HepG2 (cell line): Measurements from ENCODE around the gene SGCG. TPM values are rescaled to one million over a fixed set of nuclear protein-coding genes. Genes with fewer than 3 reads are reported as not detected.

ENCODE experiments used
- ATAC-seq: fragments of 200-7000 bp; cut with Tn5 transposase; 3 replicates; pipeline ENCODE4 v1.9.1; 2020; ENCODE audit warnings: mild to moderate bottlenecking, moderate library complexity
- Bru-seq: library from RNA; stranded (reverse); fragments of 400-500 nt; gene quantifications from one replicate; lab custom pipeline; 2021; lab: Mats Ljungman, UMichigan
- BruChase-seq, 2 experiments: library from RNA; stranded (reverse); fragments of 400-500 nt; gene quantifications; one replicate each; lab custom pipeline; 2021; lab: Mats Ljungman, UMichigan
- BruUV-seq: library from RNA; stranded (reverse); fragments of 400-500 nt; replicated peaks from 2 replicates; lab custom pipeline; 2021; lab: Mats Ljungman, UMichigan
- CTCF ChIA-PET: fragments of 300-600 bp; formaldehyde crosslinking; extraction: SDS; loops from one replicate; lab custom pipeline; 2021; ENCODE audit warnings: low total read pairs, inconsistent platforms, low intra/inter-chr PET ratio; lab: Yijun Ruan, JAX
- POLR2A ChIA-PET: fragments of 350-600 bp; sonication (Branson Sonifier 250); formaldehyde crosslinking; loops from one replicate; lab custom pipeline; 2020; ENCODE audit warnings: antibody characterized with exemption, inconsistent platforms; lab: Yijun Ruan, JAX
- DNase-seq: peaks from one replicate; pipeline ENCODE4 v3.0.0-alpha.2; 2015; ENCODE audit warnings: low spot score
- FAIRE-seq: peaks from 3 replicates; lab custom pipeline; 2011; peaks lifted over from hg19 to GRCh38; lab: Jason Lieb, UNC
- H2AFZ ChIP-seq: one replicate; pipeline ENCODE4 v1.6.1; 2011; ENCODE audit warnings: low read length, inconsistent platforms
- H3K27ac ChIP-seq: fragments of 300-600 bp; 3 replicates; pipeline ENCODE4 v1.8.0; 2011; ENCODE audit warnings: mixed run types, mild to moderate bottlenecking, mixed read lengths, low read length, inconsistent platforms; ENCODE audit not compliant: insufficient read depth; ENCODE audit errors: extremely low read length
- H3K27me3 ChIP-seq, 2 experiments: fragments of 200-600 bp in 1 of 2; 2 replicates in 1 of 2; 3 replicates in 1 of 2; pipeline versions ENCODE4 v1.6.0 to v1.8.0; 2011; ENCODE audit warnings: low read length in 2 of 2, mild to moderate bottlenecking in 2 of 2, moderate library complexity in 2 of 2, inconsistent platforms in 1 of 2; ENCODE audit not compliant: insufficient read depth in 2 of 2, control insufficient read depth in 1 of 2
- H3K36me3 ChIP-seq, 2 experiments: fragments of 200-600 bp in 1 of 2; replicated peaks in 1 of 2; 2 replicates in 1 of 2; 3 replicates in 1 of 2; pipeline versions ENCODE4 v1.5.1 to v1.8.0; 2011; ENCODE audit warnings: low read length in 2 of 2, inconsistent platforms in 1 of 2; ENCODE audit not compliant: insufficient read depth in 2 of 2, control insufficient read depth in 1 of 2
- H3K4me1 ChIP-seq: 2 replicates; pipeline ENCODE4 v1.5.1; 2012; ENCODE audit warnings: low read length, inconsistent platforms; ENCODE audit not compliant: insufficient read depth
- H3K4me2 ChIP-seq: 2 replicates; pipeline ENCODE4 v1.6.0; 2011; ENCODE audit warnings: low read depth, low read length, inconsistent platforms
- H3K4me3 ChIP-seq, 3 experiments: fragments of 200-600 bp in 1 of 3; sonication (generic), shearing (Covaris generic) in 1 of 3; replicated peaks in 1 of 3; 2 replicates each; pipeline ENCODE4 v1.5.1; 2011 to 2016; ENCODE audit warnings: low read length in 3 of 3, inconsistent platforms in 2 of 3, low read depth in 2 of 3, mild to moderate bottlenecking in 2 of 3, control low read depth in 1 of 3, mixed read lengths in 1 of 3; ENCODE audit not compliant: insufficient read depth in 1 of 3
- H3K79me2 ChIP-seq: one replicate; pipeline ENCODE4 v1.6.1; 2011; ENCODE audit warnings: low read length, inconsistent platforms; ENCODE audit not compliant: insufficient read depth
- H3K9ac ChIP-seq: 2 replicates; pipeline ENCODE4 v1.6.0; 2011; ENCODE audit warnings: mild to moderate bottlenecking, low read depth, low read length, inconsistent platforms; ENCODE audit not compliant: insufficient read depth
- H3K9me3 ChIP-seq: 2 replicates; pipeline ENCODE4 v1.5.1; 2012; ENCODE audit warnings: mild to moderate bottlenecking, low read length
- H4K20me1 ChIP-seq: 2 replicates; pipeline ENCODE4 v1.6.0; 2011; ENCODE audit warnings: inconsistent platforms, mild to moderate bottlenecking, low read length, moderate library complexity; ENCODE audit not compliant: insufficient read depth
- BCL6 ChIP-seq: IDR thresholded peaks from 2 replicates; pipeline ENCODE4 v1.6.1; 2016; ENCODE audit warnings: missing genetic modification reagents, missing compliant biosample characterization
- CAMTA2 ChIP-seq: sonication (generic); formaldehyde crosslinking; IDR thresholded peaks from 2 replicates; pipeline ENCODE4 v1.4.0; 2020; ENCODE audit warnings: mild to moderate bottlenecking, missing genetic modification reagents, borderline replicate concordance
- GZF1 ChIP-seq: sonication (generic); formaldehyde crosslinking; IDR thresholded peaks from 2 replicates; pipeline ENCODE4 v1.5.1; 2020; ENCODE audit warnings: mild to moderate bottlenecking, missing genetic modification reagents
- KAT2B ChIP-seq: fragments of 150-350 bp; IDR thresholded peaks from 2 replicates; pipeline ENCODE4 v1.6.1; 2014; ENCODE audit warnings: low read depth, low read length, borderline replicate concordance
- KDM5B ChIP-seq: sonication (generic); formaldehyde crosslinking; IDR thresholded peaks from 2 replicates; pipeline ENCODE4 v1.4.0; 2020; ENCODE audit warnings: missing genetic modification reagents, mild to moderate bottlenecking, borderline replicate concordance
- MBNL3 ChIP-seq: fragments of 250-450 bp; sonication (Bioruptor Pico); conservative IDR thresholded peaks from 2 replicates; pipeline ENCODE4 v1.8.0; 2022; ENCODE audit warnings: mild to moderate bottlenecking, inconsistent platforms
- RFX3 ChIP-seq: IDR thresholded peaks from 2 replicates; pipeline ENCODE4 v1.6.1; 2016; ENCODE audit warnings: missing biosample characterization, missing genetic modification reagents
- SALL1 ChIP-seq: sonication (generic); formaldehyde crosslinking; IDR thresholded peaks from 2 replicates; pipeline ENCODE4 v1.8.0; 2022; ENCODE audit warnings: mild to moderate bottlenecking, missing genetic modification reagents
- TCF12 ChIP-seq, 2 experiments: fragments of 450-650 bp in 1 of 2; sonication (generic) in 1 of 2; formaldehyde crosslinking in 1 of 2; IDR thresholded peaks; 2 replicates each; pipeline versions ENCODE4 v1.6.1 to v1.8.0; 2017 to 2022; ENCODE audit warnings: antibody characterized with exemption in 1 of 2, mild to moderate bottlenecking in 1 of 2, missing genetic modification reagents in 1 of 2, moderate library complexity in 1 of 2
- TCF7L2 ChIP-seq: IDR thresholded peaks from 2 replicates; pipeline ENCODE4 v1.6.1; 2011; ENCODE audit warnings: mild to moderate bottlenecking, low read depth, low read length, moderate library complexity
- ZFY ChIP-seq: sonication (generic); formaldehyde crosslinking; IDR thresholded peaks from 2 replicates; pipeline ENCODE4 v1.4.0; 2020; ENCODE audit warnings: missing genetic modification reagents
- ZNF124 ChIP-seq: sonication (generic); formaldehyde crosslinking; IDR thresholded peaks from 2 replicates; pipeline ENCODE4 v1.4.0; 2020; ENCODE audit warnings: missing genetic modification reagents
- ZNF292 ChIP-seq: sonication (generic); formaldehyde crosslinking; IDR thresholded peaks from 2 replicates; pipeline ENCODE4 v1.8.1; 2022; ENCODE audit warnings: mild to moderate bottlenecking, low read depth, missing genetic modification reagents, borderline replicate concordance
- ZNF343 ChIP-seq: sonication (generic); formaldehyde crosslinking; IDR thresholded peaks from 2 replicates; pipeline ENCODE4 v1.4.0; 2020; ENCODE audit warnings: mild to moderate bottlenecking, missing genetic modification reagents
- ZNF550 ChIP-seq: sonication (generic); formaldehyde crosslinking; IDR thresholded peaks from 2 replicates; pipeline ENCODE4 v1.4.0; 2020; ENCODE audit warnings: mild to moderate bottlenecking, missing genetic modification reagents, borderline replicate concordance
- WGBS: methylation state at CpG from one replicate; pipeline ENCODE4 v1.1.6; 2017; ENCODE audit warnings: low lambda C conversion rate; 5-methylcytosine and 5-hydroxymethylcytosine counted together
- in situ Hi-C: cut with HindIII; loops from 2 replicates; pipeline ENCODE4 v1.10.0; 2017; ENCODE audit warnings: low pct_unique_long_range_greater_than_20kb; ENCODE audit not compliant: extremely low pct_ligation_motif_present
- intact Hi-C: fragments of 100-400 bp; cut with micrococcal nuclease; formaldehyde crosslinking; loops from one replicate; pipeline ENCODE4 v1.10.0; 2022; ENCODE audit not compliant: unreplicated experiment
- long read RNA-seq, 2 experiments: library from RNA in 1 of 2; library from polyadenylated mRNA in 1 of 2; stranded (forward) in 1 of 2; unstranded in 1 of 2; transcript quantifications; one replicate each; pipeline ENCODE4 v2.0.0, GENCODE V29; 2019 to 2022
- polyA minus RNA-seq, 3 experiments: library from RNA; depleted of rRNA, polyadenylated mRNA; stranded (reverse); fragments of >200 nt; gene quantifications; 2 replicates each; pipeline ENCODE4 v1.2.3, GENCODE V29; 2011; ENCODE audit warnings: low replicate concordance in 1 of 3
- polyA plus RNA-seq, 8 experiments: library from polyadenylated mRNA; depleted of rRNA in 3 of 8; stranded (reverse) in 7 of 8; unstranded in 1 of 8; fragments of >200 nt; fragmentation: Illumina TruSeq in 4 of 8; extraction: Trizol in 4 of 8; gene quantifications; 2 replicates each; pipeline versions ENCODE4 v1.2.1 to v1.2.3, GENCODE V29; 2011 to 2016; ENCODE audit warnings: low read depth in 4 of 8, missing spikeins in 1 of 8, mixed read lengths in 1 of 8; ENCODE audit not compliant: insufficient read depth in 1 of 8
- total RNA-seq, 5 experiments: library from RNA; depleted of rRNA; stranded (reverse); fragments of >200 nt; fragmentation: Illumina TruSeq; extraction: Trizol; gene quantifications; 2 replicates each; pipeline ENCODE4 v1.2.3, GENCODE V29; 2016; ENCODE audit warnings: low read depth in 1 of 5
- TF ChIP-seq, protein P1 (sequence below): sonication (generic); formaldehyde crosslinking; conservative IDR thresholded peaks from 2 replicates; pipeline ENCODE4 v1.4.0; 2020; ENCODE audit warnings: missing genetic modification reagents
- TF ChIP-seq, protein P2 (sequence below): IDR thresholded peaks from 2 replicates; pipeline ENCODE4 v1.6.1; 2018; ENCODE audit warnings: missing genetic modification reagents
- TF ChIP-seq, protein P3 (sequence below): IDR thresholded peaks from 2 replicates; pipeline ENCODE4 v1.6.1; 2016; ENCODE audit warnings: missing compliant biosample characterization, missing genetic modification reagents, borderline replicate concordance

The SGCG gene, protein sequence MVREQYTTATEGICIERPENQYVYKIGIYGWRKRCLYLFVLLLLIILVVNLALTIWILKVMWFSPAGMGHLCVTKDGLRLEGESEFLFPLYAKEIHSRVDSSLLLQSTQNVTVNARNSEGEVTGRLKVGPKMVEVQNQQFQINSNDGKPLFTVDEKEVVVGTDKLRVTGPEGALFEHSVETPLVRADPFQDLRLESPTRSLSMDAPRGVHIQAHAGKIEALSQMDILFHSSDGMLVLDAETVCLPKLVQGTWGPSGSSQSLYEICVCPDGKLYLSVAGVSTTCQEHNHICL
- total RNA-seq (2016; rRNA removed; fragmentation: Illumina TruSeq; extraction: Trizol) (not detected in 2 replicates), polyA plus RNA-seq (2011; rRNA removed) (not detected in 2 replicates), polyA minus RNA-seq (2011; rRNA and poly(A)+ RNA removed; ENCODE audit: low replicate concordance) (not detected in 2 replicates), Bru-seq, nascent RNA (not detected), BruChase-seq, experiment 1, labeled RNA remaining after a 6-hour chase (not detected), BruChase-seq, experiment 2, labeled RNA remaining after a 2-hour chase (not detected)
- total RNA-seq (2016; cell fraction: cytosol; rRNA removed; fragmentation: Illumina TruSeq; extraction: Trizol; ENCODE audit: low read depth): not detected in 2 replicates
- not detected in 2 replicates for total RNA-seq (2016; cell fraction: insoluble cytoplasmic fraction; rRNA removed; fragmentation: Illumina TruSeq; extraction: Trizol)
- not detected in 2 replicates for total RNA-seq (2016; cell fraction: membrane; rRNA removed; fragmentation: Illumina TruSeq; extraction: Trizol)
- not detected in 2 replicates for total RNA-seq (2016; cell fraction: nucleus; rRNA removed; fragmentation: Illumina TruSeq; extraction: Trizol)
- polyA plus RNA-seq (2011; cell fraction: cytosol; rRNA removed): not detected in 2 replicates
- polyA plus RNA-seq (2011; cell fraction: nucleus; rRNA removed): not detected in 2 replicates
- not detected in 2 replicates for polyA plus RNA-seq (2012)
- polyA plus RNA-seq (2016; cell fraction: cytosol; fragmentation: Illumina TruSeq; extraction: Trizol; ENCODE audit: low read depth): not detected in 2 replicates
- not detected in 2 replicates for polyA plus RNA-seq (2016; cell fraction: insoluble cytoplasmic fraction; fragmentation: Illumina TruSeq; extraction: Trizol; ENCODE audit: low read depth)
- not detected in 2 replicates for polyA plus RNA-seq (2016; cell fraction: membrane; fragmentation: Illumina TruSeq; extraction: Trizol; ENCODE audit: low read depth)
- polyA plus RNA-seq (2016; cell fraction: nucleus; fragmentation: Illumina TruSeq; extraction: Trizol; ENCODE audit: insufficient read depth, low read depth): not detected in 2 replicates
- polyA minus RNA-seq (2011; cell fraction: cytosol; rRNA and poly(A)+ RNA removed): not detected in 2 replicates
- not detected in 2 replicates for polyA minus RNA-seq (2011; cell fraction: nucleus; rRNA and poly(A)+ RNA removed)
- long read RNA-seq, experiment 1: 0 reads
- long read RNA-seq, experiment 2: 0 reads

DNA sequence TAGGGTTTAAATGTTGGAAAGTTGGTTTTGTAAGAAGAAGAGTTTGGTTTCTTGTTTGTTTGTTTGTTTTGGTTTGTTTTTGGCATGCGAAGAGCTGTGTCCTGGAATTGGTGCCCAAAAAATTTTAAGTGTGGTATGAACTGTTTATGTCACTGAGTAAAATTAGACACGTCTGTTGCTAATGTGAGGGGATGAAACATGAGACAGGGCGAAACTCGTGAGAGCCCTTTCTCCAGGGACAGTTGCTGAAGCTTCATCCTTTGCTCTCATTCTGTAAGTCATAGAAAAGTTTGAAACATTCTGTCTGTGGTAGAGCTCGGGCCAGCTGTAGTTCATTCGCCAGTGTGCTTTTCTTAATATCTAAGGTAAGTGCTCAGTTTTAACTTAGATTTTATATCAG is at the start of gene SGCG:
TSS of gene SGCG (plus strand) at position 269 of the 400 bp plus-strand sequence. CDS start 22,716 bp downstream, outside the sequence.
- ChIA-PET POLR2A (no interaction called here), CTCF (no interaction called here)
- Histone ChIP-seq H3K36me3 (no peaks in the 10 kb centered on the region), H3K9me3 (no peaks in the 10 kb centered on the region), H3K4me1 (no peaks in the 10 kb centered on the region), H3K9ac (no peak within 1 kb of the TSS), H3K27ac (no peak within 1 kb of the TSS), H3K4me3 (no peak within 1 kb of the TSS), H4K20me1 (no peaks in the 10 kb centered on the region), H3K4me2 (no peak within 1 kb of the TSS), H2AFZ (no peak within 1 kb of the TSS), H3K27me3 (peaks cover 1 to 10% of the 10 kb centered on the region in 2 experiments; a peak in 3 of 5 replicates), H3K79me2 (no peaks in the 10 kb centered on the region)
- TF ChIP-seq BCL6 (no peak), KAT2B (no peak), ZNF343 (CRISPR knock-in tag) (no peak), ZNF292 (CRISPR knock-in tag) (no peak), ZNF550 (CRISPR knock-in tag) (no peak), KDM5B (no peak), MBNL3 (no peak), CAMTA2 (CRISPR knock-in tag) (no peak), RFX3 (CRISPR knock-in tag) (no peak), ZFY (CRISPR knock-in tag) (no peak), GZF1 (CRISPR knock-in tag) (no peak), SALL1 (CRISPR knock-in tag) (no peak), TCF12 (IDR thresholded peaks at IDR 0.05) (no peak), TCF12 (CRISPR knock-in tag; IDR thresholded peaks at IDR 0.05) (no peak), TCF7L2 (no peak), ZNF124 (CRISPR knock-in tag) (no peak)
- TF ChIP-seq, protein P1, sequence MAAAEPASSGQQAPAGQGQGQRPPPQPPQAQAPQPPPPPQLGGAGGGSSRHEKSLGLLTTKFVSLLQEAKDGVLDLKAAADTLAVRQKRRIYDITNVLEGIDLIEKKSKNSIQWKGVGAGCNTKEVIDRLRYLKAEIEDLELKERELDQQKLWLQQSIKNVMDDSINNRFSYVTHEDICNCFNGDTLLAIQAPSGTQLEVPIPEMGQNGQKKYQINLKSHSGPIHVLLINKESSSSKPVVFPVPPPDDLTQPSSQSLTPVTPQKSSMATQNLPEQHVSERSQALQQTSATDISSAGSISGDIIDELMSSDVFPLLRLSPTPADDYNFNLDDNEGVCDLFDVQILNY: no peak
- TF ChIP-seq, protein P2, sequence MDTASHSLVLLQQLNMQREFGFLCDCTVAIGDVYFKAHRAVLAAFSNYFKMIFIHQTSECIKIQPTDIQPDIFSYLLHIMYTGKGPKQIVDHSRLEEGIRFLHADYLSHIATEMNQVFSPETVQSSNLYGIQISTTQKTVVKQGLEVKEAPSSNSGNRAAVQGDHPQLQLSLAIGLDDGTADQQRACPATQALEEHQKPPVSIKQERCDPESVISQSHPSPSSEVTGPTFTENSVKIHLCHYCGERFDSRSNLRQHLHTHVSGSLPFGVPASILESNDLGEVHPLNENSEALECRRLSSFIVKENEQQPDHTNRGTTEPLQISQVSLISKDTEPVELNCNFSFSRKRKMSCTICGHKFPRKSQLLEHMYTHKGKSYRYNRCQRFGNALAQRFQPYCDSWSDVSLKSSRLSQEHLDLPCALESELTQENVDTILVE: no peak
- TF ChIP-seq, protein P3, sequence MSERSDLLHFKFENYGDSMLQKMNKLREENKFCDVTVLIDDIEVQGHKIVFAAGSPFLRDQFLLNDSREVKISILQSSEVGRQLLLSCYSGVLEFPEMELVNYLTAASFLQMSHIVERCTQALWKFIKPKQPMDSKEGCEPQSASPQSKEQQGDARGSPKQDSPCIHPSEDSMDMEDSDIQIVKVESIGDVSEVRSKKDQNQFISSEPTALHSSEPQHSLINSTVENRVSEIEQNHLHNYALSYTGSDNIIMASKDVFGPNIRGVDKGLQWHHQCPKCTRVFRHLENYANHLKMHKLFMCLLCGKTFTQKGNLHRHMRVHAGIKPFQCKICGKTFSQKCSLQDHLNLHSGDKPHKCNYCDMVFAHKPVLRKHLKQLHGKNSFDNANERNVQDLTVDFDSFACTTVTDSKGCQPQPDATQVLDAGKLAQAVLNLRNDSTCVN: no peak
- in situ Hi-C loops: no loop called here
- no peak for FAIRE-seq
- no peak for ATAC-seq
- BruUV-seq: no TSS peak
- intact Hi-C loops: no loop called here
- no peak for DNase-seq
- 4% methylated on average over 6 of the region's 6 CpGs for WGBS
